Cardiac fibroblast (primary cell): Measurements from ENCODE around the gene TMEM14A.

Source experiments
- DNase-seq, 2 donors: peaks; one replicate each; pipeline versions ENCODE4 v3.0.0 to v3.0.0-alpha.2; 2010; ENCODE audit warnings: low read depth in 2 of 2
- H3K4me3 ChIP-seq, 2 donors: replicated peaks in 1 of 2; 1 replicate in 1 of 2; 2 replicates in 1 of 2; pipeline ENCODE4 v1.5.1; 2011; ENCODE audit warnings: low read depth in 2 of 2, low read length in 2 of 2, mild to moderate bottlenecking in 2 of 2, moderate library complexity in 1 of 2
- TF ChIP-seq, protein P1 (sequence below): IDR thresholded peaks from one replicate; pipeline ENCODE4 v1.5.1; 2011; ENCODE audit warnings: low read depth, mild to moderate bottlenecking, low read length, inconsistent platforms

TMEM14A gene

DNA sequence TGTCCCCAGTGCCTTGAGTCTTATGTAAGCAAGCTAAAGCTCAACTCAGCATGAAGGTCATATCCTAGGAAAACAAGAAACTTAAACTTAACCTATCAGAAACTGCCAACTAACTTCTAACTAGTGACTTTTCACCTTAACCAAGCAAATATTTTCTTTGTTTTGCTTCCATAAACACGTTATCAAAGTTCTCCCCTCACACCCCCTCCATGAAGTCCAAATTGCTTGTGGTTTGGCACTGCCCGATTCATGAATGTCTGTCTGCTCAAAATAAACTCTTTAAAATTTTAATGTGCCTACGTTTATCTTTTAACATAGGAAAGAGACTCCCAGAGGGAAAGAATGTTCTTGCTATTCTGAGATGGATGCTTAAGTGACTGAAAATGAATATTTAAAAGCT lies 57.5 kb downstream of the TMEM14A start:
- no peak overlapping the region for H3K4me3 ChIP-seq
- peak in 1 of 2 donors; percentile 49 for DNase-seq
- TF ChIP-seq, protein P1, sequence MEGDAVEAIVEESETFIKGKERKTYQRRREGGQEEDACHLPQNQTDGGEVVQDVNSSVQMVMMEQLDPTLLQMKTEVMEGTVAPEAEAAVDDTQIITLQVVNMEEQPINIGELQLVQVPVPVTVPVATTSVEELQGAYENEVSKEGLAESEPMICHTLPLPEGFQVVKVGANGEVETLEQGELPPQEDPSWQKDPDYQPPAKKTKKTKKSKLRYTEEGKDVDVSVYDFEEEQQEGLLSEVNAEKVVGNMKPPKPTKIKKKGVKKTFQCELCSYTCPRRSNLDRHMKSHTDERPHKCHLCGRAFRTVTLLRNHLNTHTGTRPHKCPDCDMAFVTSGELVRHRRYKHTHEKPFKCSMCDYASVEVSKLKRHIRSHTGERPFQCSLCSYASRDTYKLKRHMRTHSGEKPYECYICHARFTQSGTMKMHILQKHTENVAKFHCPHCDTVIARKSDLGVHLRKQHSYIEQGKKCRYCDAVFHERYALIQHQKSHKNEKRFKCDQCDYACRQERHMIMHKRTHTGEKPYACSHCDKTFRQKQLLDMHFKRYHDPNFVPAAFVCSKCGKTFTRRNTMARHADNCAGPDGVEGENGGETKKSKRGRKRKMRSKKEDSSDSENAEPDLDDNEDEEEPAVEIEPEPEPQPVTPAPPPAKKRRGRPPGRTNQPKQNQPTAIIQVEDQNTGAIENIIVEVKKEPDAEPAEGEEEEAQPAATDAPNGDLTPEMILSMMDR: no peak

DNA sequence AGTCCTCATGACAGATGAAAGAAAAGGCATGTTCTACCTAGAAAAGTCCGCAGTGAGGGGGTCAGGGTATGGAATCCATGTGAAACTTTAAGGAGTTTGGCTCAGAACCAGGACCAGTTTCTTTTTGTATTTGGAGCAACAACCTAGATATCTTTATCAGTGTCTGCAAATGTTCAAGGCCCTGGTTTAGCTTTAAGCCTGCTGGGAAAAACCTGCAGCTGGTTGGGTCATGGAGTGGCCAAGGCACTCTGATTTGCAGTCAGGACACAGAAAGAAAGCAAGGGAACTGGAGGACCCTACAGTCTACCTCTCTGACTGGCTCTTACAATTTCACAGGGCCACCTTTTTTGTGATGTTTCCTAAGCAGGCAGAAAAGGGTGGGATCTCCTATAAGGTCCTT lies 58.7 kb downstream of the TMEM14A start:
- TF ChIP-seq, protein P1: no peak
- H3K4me3 ChIP-seq: no peak overlapping the region
- no peak for DNase-seq

DNA sequence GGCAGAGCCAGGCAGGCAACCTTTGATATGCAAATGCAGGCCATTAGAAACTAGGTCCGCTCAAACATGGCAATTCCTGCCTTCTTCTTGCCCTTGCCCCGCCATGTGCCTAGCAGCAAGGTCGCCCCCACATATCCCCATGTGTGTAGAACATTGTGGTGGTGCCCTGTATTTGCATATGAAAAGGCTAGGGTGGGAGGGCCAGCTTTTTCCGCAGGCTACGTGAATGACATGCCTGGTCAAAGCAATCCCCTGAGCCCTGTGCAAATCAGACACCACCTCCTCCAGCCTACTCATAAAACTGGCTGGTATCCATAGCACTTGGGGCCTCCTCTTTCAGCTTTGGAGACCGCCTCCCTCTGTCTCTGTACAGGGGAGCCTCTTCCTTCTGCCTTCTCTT lies 60.8 kb downstream of the TMEM14A start:
- DNase-seq: no peak
- TF ChIP-seq, protein P1: no peak
- H3K4me3 ChIP-seq: no peak overlapping the region

DNA sequence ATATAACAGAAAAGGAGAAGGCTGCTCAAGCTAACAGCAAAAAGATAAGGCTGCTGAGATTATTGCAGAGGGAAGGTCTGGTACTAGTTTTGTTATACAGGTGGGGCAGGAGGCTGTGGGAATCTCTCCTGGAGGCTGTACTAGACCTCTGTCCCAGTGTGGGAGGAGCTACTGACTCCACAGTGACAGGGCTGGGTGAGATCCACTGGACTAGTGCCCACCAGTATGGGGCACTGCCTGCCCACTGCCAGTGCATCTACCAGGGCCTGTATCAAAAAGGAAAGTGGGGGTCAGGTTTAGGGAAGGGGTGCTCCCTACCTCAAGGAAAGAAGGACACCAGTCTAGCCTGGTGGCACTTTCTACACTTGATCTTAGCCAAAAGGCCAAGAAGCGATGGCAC lies 62.3 kb downstream of the TMEM14A start:
- TF ChIP-seq, protein P1: no peak
- H3K4me3 ChIP-seq: no peak overlapping the region
- no peak for DNase-seq

DNA sequence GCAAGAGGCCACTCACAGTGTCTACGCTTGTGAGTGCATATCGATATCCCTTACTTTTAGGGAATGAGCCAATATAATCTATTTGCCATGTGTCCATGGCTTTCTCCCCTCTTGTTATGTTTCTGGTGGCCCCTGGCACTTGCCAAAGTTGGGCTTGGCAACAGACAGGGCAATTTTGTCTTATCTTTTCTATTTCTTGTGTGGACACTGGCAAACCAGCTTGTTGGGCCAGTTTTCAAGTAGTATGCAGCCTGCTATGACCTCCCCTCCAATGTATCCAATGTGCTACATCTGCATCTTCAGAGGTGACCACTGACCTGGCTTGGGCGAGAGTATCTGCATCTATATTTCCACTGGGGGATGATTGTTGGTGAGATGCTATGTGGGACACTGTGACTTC lies 63.2 kb downstream of the TMEM14A start:
- H3K4me3 ChIP-seq: no peak overlapping the region
- no peak for DNase-seq
- TF ChIP-seq, protein P1: no peak

DNA sequence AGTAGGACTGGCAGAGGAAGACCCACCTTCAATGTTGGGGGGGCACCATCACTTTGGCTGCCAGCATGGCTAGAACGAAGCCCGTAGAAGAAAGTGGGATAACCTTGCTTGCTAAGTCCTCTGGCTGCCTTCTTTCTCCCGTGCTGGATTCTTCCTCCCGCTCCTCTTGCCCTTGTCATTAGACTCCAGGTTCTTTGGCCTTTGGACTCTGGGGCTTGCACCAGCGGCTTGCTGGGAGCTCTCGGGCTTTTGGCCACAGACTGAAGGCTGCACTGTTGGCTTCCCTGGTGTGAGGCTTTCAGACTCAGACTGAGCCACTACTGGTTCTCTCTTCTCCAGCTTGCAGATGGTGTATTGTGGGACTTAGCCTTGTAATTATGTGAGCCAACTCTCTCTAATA lies 64.2 kb downstream of the TMEM14A start:
- DNase-seq: no peak
- TF ChIP-seq, protein P1: no peak
- H3K4me3 ChIP-seq: no peak overlapping the region

DNA sequence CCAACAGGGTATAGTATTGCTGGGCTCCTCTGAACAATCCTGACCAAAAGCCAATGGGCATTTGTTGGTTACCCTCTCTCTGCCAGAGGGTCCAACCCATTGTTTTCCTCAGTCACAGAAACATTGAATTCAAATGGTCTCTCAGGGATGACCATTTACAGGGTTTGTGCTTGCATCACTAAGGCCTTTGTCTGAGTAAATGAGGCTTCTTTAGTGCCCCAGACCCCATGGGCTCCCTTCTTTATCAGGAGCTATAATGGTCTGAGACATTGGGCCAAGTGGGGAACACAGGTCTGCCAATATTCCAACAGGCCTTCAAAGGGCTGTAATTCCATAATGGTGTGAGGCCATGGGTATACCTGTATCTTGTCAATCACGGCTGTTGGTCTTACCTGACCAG lies 65.2 kb downstream of the TMEM14A start:
- no peak for DNase-seq
- TF ChIP-seq, protein P1: no peak

More for the DNA sequence above, 65.2 kb downstream of the TMEM14A start:
- H3K4me3 ChIP-seq: no peak overlapping the region
